ENCODE measurements around the gene CNOT6. TPM values are rescaled to one million over a fixed set of nuclear protein-coding genes. Genes with fewer than 3 reads are reported as not detected.

The CNOT6 gene
- total and polyA plus RNA-seq, 4 donors = 1.4 to 25.0 (median 4.2) TPM

DNA sequence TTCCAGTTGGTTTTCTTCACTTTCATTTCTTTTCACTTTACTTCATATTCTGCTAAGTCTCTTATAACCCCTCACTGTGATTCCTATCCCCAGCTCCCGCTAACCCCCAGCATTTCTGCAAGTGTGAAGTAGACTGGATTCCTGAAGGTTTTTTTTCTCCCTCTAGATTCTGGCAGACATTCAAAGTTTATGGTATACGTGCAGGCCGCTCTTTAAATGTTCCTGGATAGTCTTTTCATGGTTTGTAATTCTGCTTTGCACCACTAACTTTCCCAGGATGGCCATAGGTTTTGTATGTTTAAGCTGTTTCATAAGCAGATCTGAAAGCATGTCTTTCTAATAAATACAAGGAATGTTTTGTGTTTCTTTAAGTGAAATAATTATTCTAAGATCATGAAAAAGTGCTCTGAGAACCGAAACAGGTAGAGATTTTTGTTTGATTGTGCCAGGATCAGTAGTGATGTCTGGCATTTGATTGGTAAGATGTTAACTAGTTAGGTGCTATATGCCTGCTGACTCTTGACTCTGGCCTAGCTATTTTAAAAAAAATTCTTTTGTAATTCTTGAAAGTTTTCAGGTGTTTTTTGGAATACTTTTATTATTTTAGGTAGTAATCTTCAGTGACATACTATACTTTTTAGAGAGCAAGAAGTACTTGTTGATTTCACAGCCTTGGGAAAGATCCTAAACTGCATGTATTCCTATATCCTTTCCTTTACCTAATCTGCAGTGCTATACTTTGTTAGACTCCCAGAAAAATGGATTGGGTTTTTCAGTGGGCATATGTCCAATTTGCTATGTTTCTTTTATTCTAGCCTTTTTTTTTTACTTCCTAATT lies 29.7 kb downstream of the CNOT6 start:
- H3K4me3 ChIP-seq (ENCODE audit: low read depth in 1 of 3, low read length in 3 of 3) = no peak overlapping the region
- 84% methylated on average over 4 of the region's 4 CpGs for WGBS
- TF ChIP-seq EGR1 (IDR thresholded peaks at IDR 0.05; ENCODE audit: low read depth in 2 of 2) = no peak
- no peak for TF ChIP-seq HNF4G (IDR thresholded peaks at IDR 0.05)
- TF ChIP-seq, protein P1, sequence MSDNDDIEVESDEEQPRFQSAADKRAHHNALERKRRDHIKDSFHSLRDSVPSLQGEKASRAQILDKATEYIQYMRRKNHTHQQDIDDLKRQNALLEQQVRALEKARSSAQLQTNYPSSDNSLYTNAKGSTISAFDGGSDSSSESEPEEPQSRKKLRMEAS (IDR thresholded peaks at IDR 0.05) = no peak
- no peak for TF ChIP-seq YY1 (IDR thresholded peaks at IDR 0.05)
- TF ChIP-seq, protein P2, sequence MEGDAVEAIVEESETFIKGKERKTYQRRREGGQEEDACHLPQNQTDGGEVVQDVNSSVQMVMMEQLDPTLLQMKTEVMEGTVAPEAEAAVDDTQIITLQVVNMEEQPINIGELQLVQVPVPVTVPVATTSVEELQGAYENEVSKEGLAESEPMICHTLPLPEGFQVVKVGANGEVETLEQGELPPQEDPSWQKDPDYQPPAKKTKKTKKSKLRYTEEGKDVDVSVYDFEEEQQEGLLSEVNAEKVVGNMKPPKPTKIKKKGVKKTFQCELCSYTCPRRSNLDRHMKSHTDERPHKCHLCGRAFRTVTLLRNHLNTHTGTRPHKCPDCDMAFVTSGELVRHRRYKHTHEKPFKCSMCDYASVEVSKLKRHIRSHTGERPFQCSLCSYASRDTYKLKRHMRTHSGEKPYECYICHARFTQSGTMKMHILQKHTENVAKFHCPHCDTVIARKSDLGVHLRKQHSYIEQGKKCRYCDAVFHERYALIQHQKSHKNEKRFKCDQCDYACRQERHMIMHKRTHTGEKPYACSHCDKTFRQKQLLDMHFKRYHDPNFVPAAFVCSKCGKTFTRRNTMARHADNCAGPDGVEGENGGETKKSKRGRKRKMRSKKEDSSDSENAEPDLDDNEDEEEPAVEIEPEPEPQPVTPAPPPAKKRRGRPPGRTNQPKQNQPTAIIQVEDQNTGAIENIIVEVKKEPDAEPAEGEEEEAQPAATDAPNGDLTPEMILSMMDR (IDR thresholded peaks at IDR 0.05; ENCODE audit: low read depth, low read length, missing input control) = no peak
- TF ChIP-seq RAD21 (IDR thresholded peaks at IDR 0.05) = no peak
- no peaks in the 10 kb centered on the region for H3K27me3 ChIP-seq (ENCODE audit: control insufficient read depth in 4 of 4, insufficient read depth in 4 of 4, low read length in 3 of 4)
- no peak overlapping the region for H3K27ac ChIP-seq (ENCODE audit: low read depth in 1 of 2, low read length in 2 of 2)
- H3K4me1 ChIP-seq (ENCODE audit: control insufficient read depth in 4 of 4, insufficient read depth in 4 of 4, low read length in 3 of 4) = peaks cover 0 to 4% (median 0%) of the 10 kb centered on the region in 4 donors
- no peak for DNase-seq (ENCODE audit: low spot score)
- no peak overlapping the region for H3K9ac ChIP-seq (ENCODE audit: low read depth in 1 of 2, low read length in 2 of 2)
- H3K36me3 ChIP-seq (ENCODE audit: control insufficient read depth in 4 of 4, insufficient read depth in 3 of 4, low read depth in 1 of 4, low read length in 3 of 4) = no peaks in the 10 kb centered on the region
- H3K9me3 ChIP-seq (ENCODE audit: control insufficient read depth in 4 of 4, low read length in 3 of 4) = no peaks in the 10 kb centered on the region

DNA sequence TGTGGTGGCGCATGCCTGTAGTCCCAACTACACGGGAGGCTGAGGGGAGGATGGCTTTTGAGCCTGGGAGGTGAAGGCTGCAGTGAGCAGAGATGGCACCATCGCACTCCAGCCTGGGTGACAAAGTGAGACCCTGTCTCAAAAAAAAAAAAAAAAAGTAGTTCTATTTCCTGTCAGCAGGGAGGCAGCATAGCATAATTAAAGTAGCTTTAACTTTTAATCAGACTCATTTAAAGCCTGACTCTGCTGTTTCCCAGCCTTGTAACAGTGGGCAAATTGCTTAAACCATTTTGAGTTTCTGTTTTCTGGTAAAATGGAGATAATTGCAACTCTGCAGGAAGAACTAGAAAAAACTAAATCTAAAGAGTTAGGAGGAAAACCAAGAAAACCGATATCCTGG lies 31.2 kb downstream of the CNOT6 start:
- peaks cover 0 to 2% (median 0%) of the 10 kb centered on the region in 4 donors for H3K4me1 ChIP-seq (ENCODE audit: control insufficient read depth in 4 of 4, insufficient read depth in 4 of 4, low read length in 3 of 4)
- DNase-seq (ENCODE audit: low spot score) = no peak
- H3K4me3 ChIP-seq (ENCODE audit: low read depth in 1 of 3, low read length in 3 of 3) = no peak overlapping the region
- no peak overlapping the region for H3K27ac ChIP-seq (ENCODE audit: low read depth in 1 of 2, low read length in 2 of 2)
- TF ChIP-seq HNF4A (conservative IDR thresholded peaks at IDR 0.05) = no peak
- TF ChIP-seq YY1 (IDR thresholded peaks at IDR 0.05) = no peak
- TF ChIP-seq RAD21 (IDR thresholded peaks at IDR 0.05) = no peak
- TF ChIP-seq HNF4G (IDR thresholded peaks at IDR 0.05) = no peak
- no peak for TF ChIP-seq JUND (IDR thresholded peaks at IDR 0.05)
- TF ChIP-seq, protein P3, sequence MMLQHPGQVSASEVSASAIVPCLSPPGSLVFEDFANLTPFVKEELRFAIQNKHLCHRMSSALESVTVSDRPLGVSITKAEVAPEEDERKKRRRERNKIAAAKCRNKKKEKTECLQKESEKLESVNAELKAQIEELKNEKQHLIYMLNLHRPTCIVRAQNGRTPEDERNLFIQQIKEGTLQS (IDR thresholded peaks at IDR 0.05) = no peak
- TF ChIP-seq FOXA1 (IDR thresholded peaks at IDR 0.05) = no peak
- TF ChIP-seq, protein P2 (IDR thresholded peaks at IDR 0.05; ENCODE audit: low read depth, low read length, missing input control) = no peak
- H3K9me3 ChIP-seq (ENCODE audit: control insufficient read depth in 4 of 4, low read length in 3 of 4) = no peaks in the 10 kb centered on the region
- no peak overlapping the region for H3K9ac ChIP-seq (ENCODE audit: low read depth in 1 of 2, low read length in 2 of 2)
- WGBS = 88% methylated on average over 4 of the region's 4 CpGs
- no peaks in the 10 kb centered on the region for H3K27me3 ChIP-seq (ENCODE audit: control insufficient read depth in 4 of 4, insufficient read depth in 4 of 4, low read length in 3 of 4)
- H3K36me3 ChIP-seq (ENCODE audit: control insufficient read depth in 4 of 4, insufficient read depth in 3 of 4, low read depth in 1 of 4, low read length in 3 of 4) = peaks cover 0 to 4% (median 0%) of the 10 kb centered on the region in 4 donors

DNA sequence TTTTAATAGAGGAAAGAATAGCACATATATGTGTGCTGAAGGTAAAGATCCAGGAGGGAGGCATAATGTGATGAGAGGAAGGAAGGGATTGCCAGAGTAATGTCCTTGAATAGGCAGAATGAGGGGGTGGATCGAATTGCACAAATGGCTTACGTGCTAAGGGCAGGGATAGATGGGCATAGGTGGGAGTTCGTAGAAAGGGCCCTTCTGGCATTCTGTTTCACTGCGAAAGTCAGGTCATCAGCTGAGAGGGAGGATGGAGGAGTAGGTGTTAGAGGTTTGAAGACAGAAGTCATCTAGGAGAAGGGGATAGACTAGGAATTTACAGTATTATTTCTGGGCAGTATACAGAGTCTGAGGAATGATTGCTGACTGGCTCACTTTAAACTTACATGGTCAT lies 32.1 kb downstream of the CNOT6 start:
- Histone ChIP-seq H3K27ac (ENCODE audit: low read depth in 1 of 2, low read length in 2 of 2) (no peak overlapping the region), H3K4me1 (ENCODE audit: control insufficient read depth in 4 of 4, insufficient read depth in 4 of 4, low read length in 3 of 4) (peaks cover 0 to 2% (median 0%) of the 10 kb centered on the region in 4 donors), H3K9me3 (ENCODE audit: control insufficient read depth in 4 of 4, low read length in 3 of 4) (no peaks in the 10 kb centered on the region), H3K9ac (ENCODE audit: low read depth in 1 of 2, low read length in 2 of 2) (no peak overlapping the region), H3K4me3 (ENCODE audit: low read depth in 1 of 3, low read length in 3 of 3) (no peak overlapping the region), H3K27me3 (ENCODE audit: control insufficient read depth in 4 of 4, insufficient read depth in 4 of 4, low read length in 3 of 4) (no peaks in the 10 kb centered on the region), H3K36me3 (ENCODE audit: control insufficient read depth in 4 of 4, insufficient read depth in 3 of 4, low read depth in 1 of 4, low read length in 3 of 4) (peaks cover 0 to 4% (median 0%) of the 10 kb centered on the region in 4 donors)
- 82% methylated on average over 4 of the region's 4 CpGs for WGBS
- no peak for DNase-seq (ENCODE audit: low spot score)
- TF ChIP-seq SP1 (IDR thresholded peaks at IDR 0.05) = no peak
- TF ChIP-seq JUND (IDR thresholded peaks at IDR 0.05) = no peak
- TF ChIP-seq RXRA (IDR thresholded peaks at IDR 0.05) = no peak
- no peak for TF ChIP-seq EGR1 (IDR thresholded peaks at IDR 0.05; ENCODE audit: low read depth in 2 of 2)
- TF ChIP-seq FOXA2 (IDR thresholded peaks at IDR 0.05) = no peak
- TF ChIP-seq, protein P4, sequence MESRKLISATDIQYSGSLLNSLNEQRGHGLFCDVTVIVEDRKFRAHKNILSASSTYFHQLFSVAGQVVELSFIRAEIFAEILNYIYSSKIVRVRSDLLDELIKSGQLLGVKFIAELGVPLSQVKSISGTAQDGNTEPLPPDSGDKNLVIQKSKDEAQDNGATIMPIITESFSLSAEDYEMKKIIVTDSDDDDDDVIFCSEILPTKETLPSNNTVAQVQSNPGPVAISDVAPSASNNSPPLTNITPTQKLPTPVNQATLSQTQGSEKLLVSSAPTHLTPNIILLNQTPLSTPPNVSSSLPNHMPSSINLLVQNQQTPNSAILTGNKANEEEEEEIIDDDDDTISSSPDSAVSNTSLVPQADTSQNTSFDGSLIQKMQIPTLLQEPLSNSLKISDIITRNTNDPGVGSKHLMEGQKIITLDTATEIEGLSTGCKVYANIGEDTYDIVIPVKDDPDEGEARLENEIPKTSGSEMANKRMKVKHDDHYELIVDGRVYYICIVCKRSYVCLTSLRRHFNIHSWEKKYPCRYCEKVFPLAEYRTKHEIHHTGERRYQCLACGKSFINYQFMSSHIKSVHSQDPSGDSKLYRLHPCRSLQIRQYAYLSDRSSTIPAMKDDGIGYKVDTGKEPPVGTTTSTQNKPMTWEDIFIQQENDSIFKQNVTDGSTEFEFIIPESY (IDR thresholded peaks at IDR 0.05) = no peak
- TF ChIP-seq, protein P1 (IDR thresholded peaks at IDR 0.05) = no peak
- TF ChIP-seq, protein P5, sequence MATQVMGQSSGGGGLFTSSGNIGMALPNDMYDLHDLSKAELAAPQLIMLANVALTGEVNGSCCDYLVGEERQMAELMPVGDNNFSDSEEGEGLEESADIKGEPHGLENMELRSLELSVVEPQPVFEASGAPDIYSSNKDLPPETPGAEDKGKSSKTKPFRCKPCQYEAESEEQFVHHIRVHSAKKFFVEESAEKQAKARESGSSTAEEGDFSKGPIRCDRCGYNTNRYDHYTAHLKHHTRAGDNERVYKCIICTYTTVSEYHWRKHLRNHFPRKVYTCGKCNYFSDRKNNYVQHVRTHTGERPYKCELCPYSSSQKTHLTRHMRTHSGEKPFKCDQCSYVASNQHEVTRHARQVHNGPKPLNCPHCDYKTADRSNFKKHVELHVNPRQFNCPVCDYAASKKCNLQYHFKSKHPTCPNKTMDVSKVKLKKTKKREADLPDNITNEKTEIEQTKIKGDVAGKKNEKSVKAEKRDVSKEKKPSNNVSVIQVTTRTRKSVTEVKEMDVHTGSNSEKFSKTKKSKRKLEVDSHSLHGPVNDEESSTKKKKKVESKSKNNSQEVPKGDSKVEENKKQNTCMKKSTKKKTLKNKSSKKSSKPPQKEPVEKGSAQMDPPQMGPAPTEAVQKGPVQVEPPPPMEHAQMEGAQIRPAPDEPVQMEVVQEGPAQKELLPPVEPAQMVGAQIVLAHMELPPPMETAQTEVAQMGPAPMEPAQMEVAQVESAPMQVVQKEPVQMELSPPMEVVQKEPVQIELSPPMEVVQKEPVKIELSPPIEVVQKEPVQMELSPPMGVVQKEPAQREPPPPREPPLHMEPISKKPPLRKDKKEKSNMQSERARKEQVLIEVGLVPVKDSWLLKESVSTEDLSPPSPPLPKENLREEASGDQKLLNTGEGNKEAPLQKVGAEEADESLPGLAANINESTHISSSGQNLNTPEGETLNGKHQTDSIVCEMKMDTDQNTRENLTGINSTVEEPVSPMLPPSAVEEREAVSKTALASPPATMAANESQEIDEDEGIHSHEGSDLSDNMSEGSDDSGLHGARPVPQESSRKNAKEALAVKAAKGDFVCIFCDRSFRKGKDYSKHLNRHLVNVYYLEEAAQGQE (IDR thresholded peaks at IDR 0.05) = no peak
